GM12878 (cell line): ENCODE results near the gene LTBP2. TPM values are rescaled to one million over a fixed set of nuclear protein-coding genes. Genes with fewer than 3 reads are reported as not detected.

ENCODE experiments used
- ATAC-seq: fragments of 200-7000 bp; cut with Tn5 transposase; 3 replicates; pipeline ENCODE4 v1.9.1; 2020; ENCODE audit warnings: mild to moderate bottlenecking, moderate library complexity
- BruUV-seq: library from RNA; stranded (reverse); fragments of 400-500 nt; replicated peaks from 2 replicates; lab custom pipeline; 2021; lab: Mats Ljungman, UMichigan
- CTCF ChIA-PET: fragments of 300-600 bp; sonication (Branson Sonifier 250); formaldehyde crosslinking; extraction: SDS; loops from one replicate; lab custom pipeline; 2021; ENCODE audit warnings: inconsistent platforms; lab: Yijun Ruan, JAX
- POLR2A ChIA-PET: fragments of 350-600 bp; formaldehyde crosslinking; extraction: SDS; loops from one replicate; lab custom pipeline; 2021; ENCODE audit warnings: inconsistent platforms; lab: Charles Lee
- RAD21 ChIA-PET: fragments of 300-600 bp; sonication (Branson Sonifier 250); formaldehyde crosslinking; loops from one replicate; lab custom pipeline; 2023; ENCODE audit warnings: antibody characterized with exemption; ENCODE audit not compliant: unreplicated experiment; lab: Charles Lee
- SMC1A ChIA-PET: fragments of 300-600 bp; sonication (Branson Sonifier 250); formaldehyde crosslinking; loops from one replicate; lab custom pipeline; 2023; ENCODE audit not compliant: unreplicated experiment, uncharacterized antibody; lab: Charles Lee
- DNase-seq: peaks from one replicate; pipeline ENCODE4 v3.0.0-alpha.2; 2011; ENCODE audit warnings: low read depth, low spot score
- FAIRE-seq: peaks from 3 replicates; lab custom pipeline; 2011; peaks lifted over from hg19 to GRCh38; lab: Jason Lieb, UNC
- H2AFZ ChIP-seq: 2 replicates; pipeline ENCODE4 v1.6.0; 2011; ENCODE audit warnings: low read depth, low read length, control low read depth; ENCODE audit not compliant: control insufficient read depth
- H3K27ac ChIP-seq: 2 replicates; pipeline ENCODE4 v1.5.1; 2011; ENCODE audit warnings: control low read depth; ENCODE audit not compliant: control insufficient read depth, insufficient read depth
- H3K27me3 ChIP-seq, 2 experiments: replicated peaks in 1 of 2; 2 replicates each; pipeline versions ENCODE4 v1.6.0 to v1.6.1; 2011; ENCODE audit warnings: low read length in 1 of 2; ENCODE audit not compliant: control insufficient read depth in 2 of 2, insufficient read depth in 2 of 2
- H3K36me3 ChIP-seq, 2 experiments: 2 replicates each; pipeline ENCODE4 v1.5.1; 2011; ENCODE audit warnings: low read length in 1 of 2; ENCODE audit not compliant: control insufficient read depth in 2 of 2, insufficient read depth in 2 of 2
- H3K4me1 ChIP-seq: 2 replicates; pipeline ENCODE4 v1.6.1; 2011; ENCODE audit warnings: mild to moderate bottlenecking, low read length, moderate library complexity, mixed read lengths; ENCODE audit not compliant: control insufficient read depth, insufficient read depth
- H3K4me2 ChIP-seq: 2 replicates; pipeline ENCODE4 v1.6.0; 2011; ENCODE audit warnings: control low read depth; ENCODE audit not compliant: control insufficient read depth, insufficient read depth
- H3K4me3 ChIP-seq: fragments of 200-600 bp; sonication (generic); 2 replicates; pipeline ENCODE4 v1.5.1; 2016
- H3K79me2 ChIP-seq: 2 replicates; pipeline ENCODE4 v1.6.0; 2011; ENCODE audit warnings: low read length; ENCODE audit not compliant: control insufficient read depth, insufficient read depth
- H3K9ac ChIP-seq: 2 replicates; pipeline ENCODE4 v1.8.0; 2011; ENCODE audit warnings: low read length, control low read depth, mixed read lengths; ENCODE audit not compliant: control insufficient read depth, insufficient read depth
- H3K9me3 ChIP-seq: replicated peaks from 3 replicates; pipeline ENCODE4 v1.5.1; 2011; ENCODE audit warnings: mild to moderate bottlenecking, low read length; ENCODE audit not compliant: control insufficient read depth, insufficient read depth
- H4K20me1 ChIP-seq: 2 replicates; pipeline ENCODE4 v1.6.0; 2011; ENCODE audit not compliant: control insufficient read depth, insufficient read depth
- CBX5 ChIP-seq: sonication (generic); IDR thresholded peaks from 2 replicates; pipeline ENCODE4 v1.6.1; 2016; ENCODE audit warnings: low read depth, moderate library complexity, mild to moderate bottlenecking, inconsistent platforms
- CEBPB ChIP-seq, 2 experiments: fragments of 150-350 bp in 1 of 2; IDR thresholded peaks; 2 replicates each; pipeline ENCODE4 v1.6.1; 2012 to 2014; ENCODE audit warnings: low read depth in 2 of 2, low read length in 2 of 2, borderline replicate concordance in 1 of 2, inconsistent platforms in 1 of 2
- HDAC2 ChIP-seq: fragments of 200-600 bp; sonication (generic); IDR thresholded peaks from 2 replicates; pipeline ENCODE4 v1.6.1; 2017
- IRF3 ChIP-seq: fragments of 450-650 bp; IDR thresholded peaks from 2 replicates; pipeline ENCODE4 v1.6.1; 2014; ENCODE audit warnings: mild to moderate bottlenecking
- JUND ChIP-seq: IDR thresholded peaks from 2 replicates; pipeline ENCODE4 v1.6.1; 2012; ENCODE audit warnings: low read depth, mild to moderate bottlenecking, low read length, improper control_type of control experiment, moderate library complexity
- MAX ChIP-seq: IDR thresholded peaks from 2 replicates; pipeline ENCODE4 v1.6.1; 2012; ENCODE audit warnings: low read depth, low read length, improper control_type of control experiment
- MTA2 ChIP-seq: fragments of 450-650 bp; IDR thresholded peaks from 2 replicates; pipeline ENCODE4 v1.6.1; 2016; ENCODE audit warnings: low read depth, mild to moderate bottlenecking, moderate library complexity
- MXI1 ChIP-seq: fragments of 150-350 bp; IDR thresholded peaks from 2 replicates; pipeline ENCODE4 v1.6.1; 2011; ENCODE audit warnings: low read depth, mild to moderate bottlenecking, inconsistent platforms, low read length, improper control_type of control experiment
- SUPT20H ChIP-seq: IDR thresholded peaks from 2 replicates; pipeline ENCODE4 v1.6.1; 2011; ENCODE audit warnings: low read depth, mild to moderate bottlenecking, low read length, moderate library complexity, borderline replicate concordance; ENCODE audit not compliant: control insufficient read depth
- SUZ12 ChIP-seq: fragments of 200-600 bp; sonication (generic); IDR thresholded peaks from one replicate; pipeline ENCODE4 v1.6.1; 2018; ENCODE audit warnings: antibody characterized with exemption, mild to moderate bottlenecking; ENCODE audit not compliant: unreplicated experiment
- TAF1 ChIP-seq: IDR thresholded peaks from 2 replicates; pipeline ENCODE4 v1.6.1; 2011; ENCODE audit warnings: mild to moderate bottlenecking, low read depth, low read length, borderline replicate concordance
- ZBED1 ChIP-seq: IDR thresholded peaks from 2 replicates; pipeline ENCODE4 v1.6.1; 2016; ENCODE audit warnings: borderline replicate concordance
- ZBTB11 ChIP-seq: fragments of 450-650 bp; formaldehyde crosslinking; IDR thresholded peaks from 2 replicates; pipeline ENCODE4 v1.5.0; 2022; ENCODE audit warnings: mild to moderate bottlenecking, missing genetic modification characterization
- ZNF24 ChIP-seq: fragments of 450-650 bp; IDR thresholded peaks from 2 replicates; pipeline ENCODE4 v1.6.1; 2017; ENCODE audit warnings: antibody characterized with exemption, mild to moderate bottlenecking
- ZZZ3 ChIP-seq: IDR thresholded peaks from 2 replicates; pipeline ENCODE4 v1.6.1; 2011; ENCODE audit warnings: low read depth; ENCODE audit not compliant: control insufficient read depth, insufficient read length
- WGBS: methylation state at CpG from one replicate; pipeline ENCODE4 v1.1.6; 2016; ENCODE audit warnings: low lambda C conversion rate; ENCODE audit not compliant: insufficient replicate concordance, insufficient coverage; ENCODE audit errors: missing lambda C conversion rate; 5-methylcytosine and 5-hydroxymethylcytosine counted together
- in situ Hi-C: fragments of 300-500 bp; cut with MboI; formaldehyde crosslinking; loops from 9 replicates; pipeline ENCODE4 v1.14.3; 2018; ENCODE audit warnings: mixed read lengths
- intact Hi-C: fragments of 100-400 bp; cut with micrococcal nuclease; formaldehyde crosslinking; loops from one replicate; pipeline ENCODE4 v1.14.2; 2022; ENCODE audit not compliant: unreplicated experiment
- polyA plus RNA-seq, 11 experiments: library from polyadenylated mRNA; depleted of rRNA in 4 of 11; unstranded in 6 of 11; stranded (reverse) in 5 of 11; fragments of >200 nt; fragmentation: Nextera tagmentation in 4 of 11; fragmentation: Illumina TruSeq in 1 of 11; extraction: Ambion mirVana in 4 of 11; extraction: Trizol in 1 of 11; gene quantifications; 1 replicate in 1 of 11; 2 replicates in 10 of 11; pipeline versions ENCODE4 v1.2.1 to v1.2.3, GENCODE V29; 2011 to 2016; ENCODE audit warnings: inconsistent platforms in 2 of 11, missing spikeins in 2 of 11, low read depth in 1 of 11
- total RNA-seq, 4 experiments: library from RNA; depleted of rRNA in 3 of 4; stranded (reverse); fragments of >200 nt in 3 of 4; fragmentation: Illumina TruSeq in 1 of 4; extraction: Trizol in 1 of 4; gene quantifications; 2 replicates each; pipeline versions ENCODE4 v1.2.1 to v1.2.3, GENCODE V29; 2013 to 2021

LTBP2 gene
- total and polyA plus RNA-seq, 10 of the 15 experiments (the other 5 are each of a cell fraction or from before 2014, with no cell fraction given) = 0.03 to 0.23 (median 0.06) TPM; not detected in 1

GRCh38 chr14:74551001-74551400 is 61.0 kb downstream of the LTBP2 start (continued):
- TF ChIP-seq IRF3 (no peak), ZNF24 (no peak), HDAC2 (no peak), MXI1 (no peak), ZZZ3 (no peak), CEBPB (IDR thresholded peaks at IDR 0.05; ENCODE audit: borderline replicate concordance in 1 of 2, low read depth in 2 of 2, low read length in 2 of 2) (no peak), CBX5 (no peak), JUND (no peak), SUPT20H (no peak), ZBED1 (no peak)
- TF ChIP-seq, all 136 proteins: peak for 0

GRCh38 chr14:74550071-74550470 is 62.0 kb downstream of the LTBP2 start:
- ATAC-seq (no peak), DNase-seq (no peak), FAIRE-seq (no peak)
- H3K27me3 ChIP-seq = peaks cover 0 to 1% of the 10 kb centered on the region in 2 experiments; a peak in 2 of 4 replicates
- intact Hi-C loops = no loop called here
- 0% methylated on average over 1 of the region's 1 CpG for WGBS
- POLR2A ChIA-PET = no interaction called here
- SMC1A ChIA-PET = no interaction called here
- no peak for TF ChIP-seq TAF1
- no peak for TF ChIP-seq SUZ12
- no peak for TF ChIP-seq MAX
- TF ChIP-seq ZBTB11 (CRISPR knock-in tag) = no peak
- TF ChIP-seq MTA2 = no peak
- H3K36me3 ChIP-seq = no peaks in the 10 kb centered on the region
- no peaks in the 10 kb centered on the region for H3K4me1 ChIP-seq
- no peaks in the 10 kb centered on the region for H3K79me2 ChIP-seq
- H3K9ac ChIP-seq = no peak overlapping the region
- BruUV-seq = no TSS peak
- in situ Hi-C loops = no loop called here
- H3K9me3 ChIP-seq = no peaks in the 10 kb centered on the region
- RAD21 ChIA-PET = no interaction called here
- H3K4me2 ChIP-seq = no peak overlapping the region
- CTCF ChIA-PET = no interaction called here
- no peaks in the 10 kb centered on the region for H4K20me1 ChIP-seq
- H3K4me3 ChIP-seq = no peak overlapping the region
- H2AFZ ChIP-seq = no peak overlapping the region
- H3K27ac ChIP-seq = no peak overlapping the region
